ENCODE measurements around the gene VARS2.

VARS2 gene

DNA sequence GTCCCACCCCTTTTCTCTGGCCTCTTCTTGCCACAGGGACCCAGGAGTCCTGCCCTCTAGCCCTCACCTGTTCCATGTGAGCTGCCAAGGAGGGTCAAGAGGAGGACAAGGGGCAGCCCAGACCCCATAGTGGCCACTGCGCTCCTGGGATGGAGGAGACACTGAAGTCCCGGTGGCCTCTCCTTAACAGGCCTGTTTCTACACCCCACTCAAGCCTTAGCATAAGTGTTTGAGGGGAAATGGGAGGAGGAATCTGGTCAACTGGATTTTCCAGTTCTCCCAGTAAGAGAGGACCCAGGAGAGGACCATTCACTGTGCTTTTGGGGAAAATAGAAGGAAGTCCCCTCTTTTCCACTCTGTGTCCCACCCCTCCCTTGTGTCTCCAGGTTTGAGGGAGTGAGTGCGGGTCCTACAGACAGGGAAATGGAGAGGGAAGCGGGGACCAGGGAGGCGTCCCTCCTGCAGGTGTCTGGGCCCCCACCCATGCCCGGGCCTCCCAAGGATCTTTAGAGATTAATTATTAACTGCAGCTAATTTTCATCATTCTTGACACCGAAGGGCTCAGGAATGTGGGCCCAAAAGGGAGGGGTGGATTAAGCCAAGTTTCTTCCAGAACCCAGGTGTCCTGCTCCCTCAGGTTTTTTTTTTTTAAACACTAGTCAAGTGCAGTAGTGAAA, 18.1 kb downstream of the VARS2 start, which contains the start of gene SFTA2:
Gene SFTA2, minus strand, starts transcription at position 202 of the 677 bp plus-strand sequence. Its CDS starts 74 bp downstream, at position 128.
- no peak for DNase-seq

DNA sequence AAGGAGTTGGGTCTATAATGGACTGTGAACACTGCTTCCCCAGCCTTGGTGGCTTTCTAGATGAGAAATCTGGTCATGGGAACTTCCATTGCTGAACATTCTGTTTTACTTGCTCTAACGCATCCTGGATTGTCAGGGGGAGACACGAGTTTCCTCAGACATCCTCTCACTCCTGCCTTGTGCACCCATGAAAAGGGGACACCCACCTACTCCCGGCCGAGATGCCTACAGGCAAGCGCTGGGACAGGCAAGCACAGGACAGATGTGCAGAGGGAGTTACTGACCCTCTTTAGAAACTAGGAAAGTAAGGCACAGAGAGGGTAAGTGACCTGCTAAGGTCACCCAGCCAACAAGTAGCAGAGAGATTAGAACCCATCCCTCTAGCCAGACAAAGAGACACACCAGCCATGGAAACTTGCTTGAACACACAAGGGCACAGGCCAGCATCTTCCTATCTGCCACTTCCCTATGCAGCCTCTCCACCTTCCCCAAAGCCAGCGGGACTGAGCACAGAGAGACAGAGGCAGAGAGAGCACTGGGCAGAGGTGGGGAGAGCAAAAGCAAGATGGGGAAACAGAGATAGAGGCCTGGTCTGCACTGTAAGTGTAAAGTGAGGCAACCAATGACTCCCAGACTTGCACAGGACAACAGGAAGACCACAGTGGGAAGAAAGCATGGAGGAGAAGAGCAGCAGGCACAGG, 18.8 kb downstream of the VARS2 start:
- DNase-seq: no peak

DNA sequence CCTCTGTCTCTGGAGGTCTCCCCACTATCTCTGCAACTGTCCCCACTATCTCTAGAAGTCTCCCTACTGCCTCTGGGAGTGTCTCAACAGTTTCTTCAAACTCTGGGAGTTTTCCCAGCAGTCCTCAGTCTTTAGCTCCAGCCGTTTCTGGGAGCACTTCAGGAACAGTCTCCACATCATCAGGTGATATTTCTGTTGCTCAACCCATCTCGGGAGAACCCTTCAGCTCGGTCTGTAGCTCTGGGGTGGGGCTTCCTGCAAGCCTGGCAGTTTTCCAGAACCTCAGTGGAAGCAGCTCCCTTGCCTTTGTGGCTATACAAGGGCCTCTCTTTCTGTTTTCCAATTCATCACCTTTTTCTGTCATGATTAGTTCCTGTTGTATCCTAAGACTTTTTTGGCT, 21.0 kb downstream of the VARS2 start:
- DNase-seq: no peak

DNA sequence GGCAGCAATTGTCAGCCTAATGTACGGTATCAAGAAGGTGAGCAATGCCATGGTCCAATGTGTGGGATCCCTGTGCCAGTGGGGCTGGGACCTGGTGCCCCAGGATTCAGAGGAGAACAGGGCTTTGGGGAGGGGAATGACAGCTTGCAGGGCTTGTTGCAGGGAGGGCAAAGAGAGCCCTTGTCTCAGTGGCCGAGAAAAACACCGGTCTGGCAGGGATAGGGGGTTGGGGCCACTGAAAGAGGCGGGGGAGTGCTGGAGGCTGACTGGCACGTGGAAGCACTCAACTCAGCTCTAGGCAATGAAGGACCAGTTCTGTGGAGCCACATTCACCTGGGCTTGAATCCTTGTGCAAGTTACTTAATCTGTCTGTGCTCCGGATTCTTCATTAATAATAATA, 23.2 kb downstream of the VARS2 start:
- DNase-seq: no peak

DNA sequence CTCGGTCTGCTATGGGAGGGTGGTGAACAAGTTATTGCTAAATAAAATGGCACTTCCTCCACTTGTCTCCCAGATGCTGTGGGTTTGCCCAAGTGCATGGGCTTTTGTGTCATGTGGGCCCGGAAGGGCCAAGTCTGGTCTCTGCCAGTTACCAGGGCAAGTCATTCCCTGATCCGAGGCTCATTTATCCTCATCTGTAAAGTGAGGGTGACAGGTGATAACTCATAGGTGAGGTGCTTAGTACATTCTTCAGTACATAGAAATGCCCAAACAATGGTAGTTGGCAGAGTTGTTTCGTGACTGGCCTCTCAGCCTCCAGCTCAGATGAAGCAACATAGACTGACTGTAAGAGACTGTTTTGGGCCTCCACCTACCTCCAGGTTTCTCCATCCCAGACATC, 24.7 kb downstream of the VARS2 start:
- DNase-seq: no peak

DNA sequence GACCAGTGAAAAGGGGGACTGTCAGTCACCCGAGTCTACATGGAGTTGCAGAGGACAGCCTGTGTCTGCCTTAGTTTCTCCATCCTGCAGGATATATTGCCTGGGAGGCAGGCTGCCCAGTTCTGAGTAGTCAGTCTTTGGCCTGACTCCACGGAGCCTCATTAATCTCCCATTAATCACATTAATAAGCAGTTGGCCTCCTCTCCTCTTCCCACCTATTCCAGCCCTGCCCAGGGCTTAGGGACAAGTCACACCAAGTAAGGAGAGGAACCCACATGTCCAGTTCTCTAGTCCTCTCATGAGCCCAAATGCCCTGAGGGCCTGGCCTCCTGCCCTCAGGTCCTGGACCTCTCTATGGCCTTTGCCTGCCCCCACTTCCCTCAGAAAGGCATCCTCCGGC, 25.4 kb downstream of the VARS2 start:
- no peak for DNase-seq

DNA sequence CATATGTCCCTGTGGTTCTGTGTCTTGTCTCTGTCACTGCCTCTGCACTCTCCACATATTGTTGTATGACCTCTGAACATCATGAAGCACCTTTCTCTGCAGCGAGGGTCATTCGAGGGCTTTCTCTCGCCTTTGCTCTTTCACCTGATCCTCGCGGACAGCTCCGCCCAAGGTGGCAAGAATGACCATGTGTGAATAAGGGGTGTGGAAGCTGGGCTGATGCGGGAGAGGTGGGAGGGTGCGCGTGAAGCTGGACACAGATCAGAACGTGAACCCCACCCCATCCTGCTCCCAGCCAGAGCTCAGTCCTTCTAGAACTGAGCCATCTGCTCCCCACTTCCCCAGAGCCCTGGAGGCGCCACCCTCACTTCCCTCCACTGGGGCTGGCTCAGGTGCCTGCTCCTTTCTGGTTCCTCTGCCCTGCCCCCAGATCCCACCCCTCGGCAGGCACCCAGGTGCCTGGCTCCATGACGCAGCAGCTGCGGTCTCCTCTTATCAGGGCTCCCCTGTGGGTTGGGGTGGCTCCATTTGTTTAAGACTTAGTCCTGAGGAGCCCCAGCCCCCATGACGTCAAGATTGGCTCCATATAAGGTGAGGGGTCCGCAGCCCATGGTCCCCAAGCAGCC, 26.4 kb downstream of the VARS2 start, which contains the start of gene MUCL3:
Gene MUCL3, plus strand, starts transcription at position 613 of the 626 bp plus-strand sequence. CDS start 27 bp downstream, outside the sequence.
- DNase-seq: no peak

DNA sequence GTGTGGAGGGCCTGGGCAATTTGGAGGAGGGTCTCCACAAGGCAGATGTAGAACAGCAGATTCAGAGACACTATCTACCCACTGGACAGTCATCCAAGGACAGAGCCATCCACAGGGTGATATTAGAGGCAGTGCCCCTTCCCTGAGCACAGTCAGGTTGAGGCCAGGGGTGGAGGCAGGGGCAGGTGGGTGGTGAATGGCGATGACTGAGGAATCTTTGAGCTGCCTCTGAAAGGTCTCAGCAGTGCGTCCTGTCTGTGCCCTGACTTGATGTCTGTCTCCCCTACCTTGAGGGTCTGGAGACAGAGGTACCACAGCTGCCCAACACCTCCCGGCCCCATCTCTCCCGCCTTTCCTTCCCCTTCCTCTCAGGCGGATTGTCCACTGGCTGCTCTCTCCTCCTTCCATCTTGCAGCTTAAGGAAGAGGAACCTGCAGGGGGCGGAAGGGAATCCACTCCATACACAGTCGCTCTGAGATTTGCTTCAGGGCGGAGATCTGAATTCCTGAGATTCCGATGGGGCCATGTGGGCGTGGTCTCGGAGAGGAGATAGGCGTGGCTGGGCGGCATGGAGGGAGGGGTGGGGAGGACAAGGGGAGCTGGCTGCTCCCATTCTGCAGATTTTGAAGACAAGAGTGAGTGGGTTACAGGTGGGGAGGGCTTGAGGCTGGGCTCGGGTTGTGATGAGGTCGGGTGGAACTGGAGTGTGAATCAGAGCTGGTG, 28.5 kb downstream of the VARS2 start:
- DNase-seq: no peak

DNA sequence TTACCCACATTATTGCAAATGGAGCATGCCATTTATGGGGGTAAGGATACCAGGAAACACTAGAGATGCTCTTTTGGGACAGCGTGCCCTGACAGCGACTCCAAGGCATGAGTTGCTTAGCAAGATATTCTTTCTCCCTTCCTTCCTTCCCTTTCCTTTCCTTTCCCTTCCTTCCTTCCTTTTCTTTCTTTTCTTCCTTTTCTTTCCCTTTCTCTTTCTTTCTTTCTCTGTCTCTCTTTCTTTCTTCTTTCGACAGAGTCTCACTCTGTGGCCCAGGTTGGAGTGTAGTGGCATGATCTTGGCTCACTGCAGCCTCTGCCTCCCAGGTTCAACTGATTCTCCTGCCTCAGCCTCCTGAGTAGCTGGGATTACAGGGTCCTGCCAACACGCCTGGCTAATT, 30.0 kb downstream of the VARS2 start:
- no peak for DNase-seq

DNA sequence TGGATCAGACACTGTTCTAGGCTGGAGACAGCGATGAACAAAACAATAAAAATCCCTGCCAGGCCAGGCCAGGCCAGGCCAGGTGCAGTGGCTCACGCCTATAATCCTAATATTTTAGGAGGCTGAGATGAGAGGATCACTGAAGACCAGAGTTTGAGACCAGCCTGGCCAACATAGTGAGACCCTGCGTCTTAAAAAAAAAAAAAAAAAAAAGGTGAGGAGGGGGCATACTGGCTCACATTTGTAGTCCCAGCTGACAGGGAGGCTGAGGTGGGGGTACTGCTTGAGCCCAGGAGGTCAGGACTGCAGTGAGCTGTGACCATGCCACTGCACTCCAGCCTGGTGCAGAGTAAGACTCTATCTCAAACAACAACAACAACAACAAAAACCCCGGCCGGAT, 31.2 kb downstream of the VARS2 start:
- no peak for DNase-seq

DNA sequence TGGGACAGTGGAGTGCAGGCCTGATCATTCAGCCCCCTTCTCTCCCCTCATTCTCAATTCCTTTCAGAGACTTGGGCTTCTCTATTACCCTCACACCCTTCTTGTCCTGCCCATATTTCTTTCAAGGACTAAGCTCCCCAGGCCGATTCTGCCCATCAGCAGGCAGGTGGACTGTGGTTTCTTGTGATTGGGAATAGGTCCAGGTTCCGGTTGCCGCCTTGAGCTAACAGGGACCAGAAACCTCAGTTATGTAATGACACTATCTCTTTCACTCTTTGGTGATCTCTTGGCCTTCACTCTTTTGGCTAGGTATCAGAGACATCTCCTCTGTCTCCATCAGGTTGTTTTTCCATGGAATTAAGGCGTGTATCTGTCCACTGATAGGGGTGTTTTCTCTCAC, 33.2 kb downstream of the VARS2 start:
- no peak for DNase-seq

GRCh38 chr6:30948811-30949210, 34.8 kb downstream of the VARS2 start:
- no peak for DNase-seq

DNA sequence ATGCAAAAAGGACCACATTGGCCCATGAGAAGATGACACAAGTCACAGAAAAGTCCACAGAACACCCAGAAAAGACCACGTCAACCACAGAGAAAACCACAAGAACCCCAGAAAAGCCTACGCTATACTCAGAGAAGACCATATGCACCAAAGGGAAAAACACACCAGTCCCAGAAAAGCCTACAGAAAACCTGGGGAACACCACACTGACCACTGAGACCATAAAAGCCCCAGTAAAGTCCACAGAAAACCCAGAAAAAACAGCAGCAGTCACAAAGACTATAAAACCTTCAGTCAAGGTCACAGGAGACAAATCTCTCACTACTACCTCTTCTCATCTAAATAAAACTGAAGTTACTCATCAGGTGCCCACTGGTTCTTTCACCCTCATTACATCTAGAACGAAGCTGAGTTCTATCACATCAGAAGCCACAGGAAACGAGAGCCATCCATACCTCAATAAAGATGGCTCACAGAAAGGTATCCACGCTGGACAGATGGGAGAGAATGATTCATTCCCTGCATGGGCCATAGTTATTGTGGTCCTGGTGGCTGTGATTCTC, 38.0 kb downstream of the VARS2 start:
- no peak for DNase-seq

DNA sequence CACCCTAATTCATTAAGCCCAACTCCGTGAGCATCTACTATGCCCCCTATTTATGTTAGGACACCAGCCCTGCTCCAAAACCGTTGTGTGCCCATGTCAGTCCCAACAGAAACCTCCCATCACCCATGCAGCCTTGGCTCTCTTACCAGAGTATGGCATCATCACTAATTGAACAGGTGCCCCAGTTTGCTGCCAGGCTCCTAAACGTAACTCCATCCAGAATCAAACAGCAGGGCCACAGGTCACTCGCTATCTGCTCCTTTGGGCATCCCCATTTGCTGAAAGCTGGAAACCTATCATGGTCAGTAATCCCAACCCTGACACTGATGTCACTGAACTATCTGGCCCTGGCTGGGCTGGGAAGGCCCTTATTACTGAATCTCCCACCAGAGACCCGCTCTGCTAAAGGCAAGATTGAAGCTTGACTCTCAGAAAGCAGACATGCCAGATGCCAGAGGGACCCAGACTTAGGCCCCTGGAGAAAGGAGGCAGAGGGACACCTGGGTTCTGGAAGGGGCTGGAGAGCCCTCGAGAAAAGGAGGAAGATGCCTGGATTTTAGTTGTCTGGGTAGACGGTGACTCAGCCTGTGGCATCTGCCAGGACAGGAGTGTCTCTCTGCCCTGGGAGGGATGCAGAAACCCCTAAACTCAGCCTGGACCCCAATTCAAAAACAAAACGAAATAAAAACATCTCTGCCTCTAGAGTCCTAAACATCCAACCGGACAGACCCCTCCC, 40.8 kb downstream of the VARS2 start:
- DNase-seq: no peak

- no peak for DNase-seq
Observed at GRCh38 chr6:30955367-30956042, 41.5 kb downstream of the VARS2 start.

DNA sequence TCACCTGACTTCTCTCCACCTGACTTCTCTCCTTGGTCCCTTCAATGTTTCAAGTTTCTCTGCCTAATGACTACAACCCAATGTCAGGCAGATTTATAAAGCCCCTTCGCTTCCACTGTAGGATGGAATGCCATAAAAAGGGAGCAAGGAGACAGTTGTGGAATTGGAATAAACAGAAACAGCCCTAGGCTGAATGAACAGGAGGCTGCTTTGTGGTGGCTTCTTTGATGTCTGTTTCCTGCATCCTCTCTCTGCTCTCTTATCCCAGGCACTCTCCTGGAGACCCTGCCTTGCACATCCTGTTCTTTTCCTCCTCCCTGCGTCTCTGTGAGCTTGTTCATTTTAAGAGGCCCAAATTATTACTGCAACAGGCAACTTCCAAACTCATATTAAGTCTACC, 43.7 kb downstream of the VARS2 start:
- DNase-seq: no peak

DNA sequence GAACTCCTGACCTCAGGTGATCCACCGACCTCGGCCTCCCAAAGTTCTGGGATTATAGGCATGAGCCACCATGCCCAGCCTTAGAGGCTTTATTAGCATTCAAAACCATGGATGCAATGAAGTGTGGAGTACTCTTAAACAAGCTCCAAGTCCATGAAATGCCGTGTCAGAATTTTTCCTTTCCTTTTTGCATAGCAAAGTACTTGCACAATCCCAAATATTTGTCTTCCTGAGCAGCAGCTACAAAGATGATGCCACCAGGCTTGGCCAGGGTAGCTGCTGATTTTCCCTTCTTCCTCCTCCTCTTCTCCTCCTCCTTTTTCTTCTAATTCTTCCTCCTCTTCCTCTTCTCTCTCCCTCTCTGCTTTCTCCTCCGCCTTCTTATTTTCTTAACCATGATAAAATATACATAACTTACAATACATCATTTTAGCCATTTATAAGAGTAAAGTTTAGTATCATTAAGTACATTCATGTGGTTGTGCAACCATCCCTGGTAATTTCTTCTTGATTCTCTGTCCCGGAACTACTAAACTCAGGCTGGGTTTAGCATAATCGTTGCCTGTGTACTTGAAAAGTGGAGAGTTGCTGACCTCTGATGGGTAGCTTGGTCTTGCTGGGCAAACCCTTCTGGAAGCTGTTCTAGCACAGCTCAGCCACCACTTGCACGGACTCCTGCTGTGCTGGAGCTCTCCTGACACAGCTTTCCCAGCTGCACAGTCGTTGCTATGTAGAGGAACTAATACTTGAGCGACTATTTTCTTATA, 47.1 kb downstream of the VARS2 start:
- no peak for DNase-seq

GRCh38 chr6:30962716-30963115, 48.7 kb downstream of the VARS2 start:
- DNase-seq: no peak

DNA sequence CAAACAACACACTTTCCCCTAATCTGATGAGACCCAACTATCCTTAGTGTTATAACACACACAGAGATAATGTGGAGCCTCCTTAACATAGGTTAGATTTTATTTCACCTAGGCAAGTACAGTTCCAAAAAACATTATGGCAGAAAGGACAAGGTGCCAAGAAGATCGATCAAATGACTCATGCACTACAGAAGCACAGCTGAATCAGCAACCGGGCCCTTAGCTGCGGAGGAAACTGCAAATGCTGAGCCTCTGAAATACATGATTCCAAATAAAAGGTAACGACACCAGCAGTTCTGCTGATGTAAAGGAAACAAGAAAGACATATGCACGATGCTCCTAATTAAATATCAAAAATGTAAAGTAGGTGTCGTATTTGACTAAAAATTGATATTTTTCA, 49.6 kb downstream of the VARS2 start:
- DNase-seq: no peak

DNA sequence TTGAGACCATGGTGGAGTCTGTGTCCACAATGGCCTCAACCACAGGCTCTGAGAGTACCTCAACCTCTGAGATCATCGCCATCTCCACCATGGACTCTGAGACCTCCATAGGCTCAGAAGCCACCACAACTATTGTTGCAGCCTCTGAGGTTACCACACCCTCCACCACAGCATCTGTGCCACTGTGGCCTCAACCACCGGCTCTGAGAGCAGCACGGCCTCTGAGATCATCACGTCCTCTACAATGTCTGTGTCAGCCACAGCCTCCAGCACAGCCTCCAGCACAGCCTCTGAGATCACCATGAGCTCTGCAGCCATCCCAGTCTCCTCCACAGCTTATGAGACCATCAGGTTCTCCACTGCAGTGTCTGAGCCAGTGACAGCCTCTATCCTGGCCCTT, 50.0 kb downstream of the VARS2 start:
- DNase-seq: no peak

DNA sequence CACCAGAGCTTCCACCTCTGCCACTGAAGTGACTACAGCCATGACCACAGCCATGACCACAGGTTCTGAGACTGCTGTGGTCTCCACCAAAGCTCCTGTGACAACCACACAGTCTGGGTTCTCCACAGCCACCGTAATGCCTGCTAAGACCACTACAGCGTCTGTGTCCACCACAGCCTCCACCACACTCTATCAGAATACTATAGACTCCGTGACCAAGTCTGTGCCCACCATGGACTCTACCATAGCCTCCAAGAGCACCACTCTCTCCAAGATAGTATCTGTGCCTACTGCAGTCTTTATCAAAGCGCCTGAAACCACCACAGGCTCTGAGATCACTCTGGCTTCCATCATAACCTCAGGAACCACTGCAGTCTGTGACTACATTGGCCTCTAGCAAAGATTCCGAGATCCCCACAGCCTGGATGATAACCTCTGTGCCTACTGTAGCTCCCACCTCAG, 51.1 kb downstream of the VARS2 start:
- no peak for DNase-seq
